Stimulated activated CD8-positive, alpha-beta memory T cell treated with anti-CD3 and anti-CD28 coated beads, Interleukin-4, amount 100 ng/mL, for 48 hours (primary cell): ENCODE data around the gene CADM1.

ENCODE experiments used
- DNase-seq: peaks from one replicate; pipeline ENCODE4 v3.0.0-alpha.2; 2020

The CADM1 gene

DNA sequence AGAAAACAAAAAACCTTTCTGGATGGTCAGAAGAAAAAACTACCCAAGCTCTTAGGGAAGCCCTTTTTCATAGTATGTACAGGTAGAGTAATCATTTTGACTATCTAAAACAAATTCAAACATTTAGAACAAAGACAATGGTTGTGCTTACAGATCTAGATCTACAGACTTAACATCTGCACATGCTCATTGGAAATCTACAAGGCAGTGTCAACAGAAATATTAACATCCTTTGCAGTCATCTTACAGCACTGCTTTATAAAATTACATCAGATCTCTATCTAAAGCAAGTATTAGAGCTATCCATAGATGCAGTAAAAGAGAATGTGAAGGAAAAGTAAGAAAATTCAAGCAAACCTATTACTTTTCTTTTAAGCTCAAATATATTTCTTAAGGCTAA, 110.3 kb downstream of the CADM1 start:
- DNase-seq: no peak

DNA sequence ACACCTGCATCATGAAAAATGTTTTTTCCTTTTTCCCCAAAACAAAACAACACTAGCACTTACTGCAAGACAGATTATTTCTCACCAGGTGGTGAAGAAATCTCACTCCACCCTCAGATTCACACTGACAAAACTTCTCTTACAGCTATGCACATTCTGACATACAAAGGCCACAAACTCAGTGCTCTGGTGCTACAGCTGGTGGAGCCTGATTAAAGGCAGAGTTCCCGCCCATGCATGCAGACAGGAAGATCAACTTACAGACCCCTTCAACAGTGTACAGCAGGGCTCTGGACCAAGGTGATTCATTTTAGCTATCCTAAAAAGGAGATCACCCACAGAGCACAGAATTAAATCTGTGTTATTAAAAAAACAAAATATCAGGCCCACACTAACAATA, 112.6 kb downstream of the CADM1 start:
- no peak for DNase-seq

DNA sequence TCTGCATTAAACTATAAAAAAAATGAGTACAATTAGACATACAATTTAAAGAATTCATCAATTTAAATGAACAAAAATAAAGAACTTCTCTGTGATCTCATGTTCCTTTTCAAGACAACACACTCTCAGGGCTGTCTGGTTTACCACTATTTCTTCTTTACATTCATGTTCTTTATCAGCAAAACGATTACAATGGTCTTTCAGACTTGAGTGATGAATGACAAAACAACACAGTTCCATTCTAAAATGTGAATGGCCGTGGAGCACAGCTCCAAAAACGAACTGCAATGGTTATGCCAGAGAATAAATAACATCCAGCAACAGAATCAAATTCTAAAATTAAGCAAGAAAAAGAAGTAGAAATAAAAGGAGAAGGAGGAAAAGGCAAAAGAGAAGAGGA, 113.1 kb downstream of the CADM1 start:
- DNase-seq: no peak

DNA sequence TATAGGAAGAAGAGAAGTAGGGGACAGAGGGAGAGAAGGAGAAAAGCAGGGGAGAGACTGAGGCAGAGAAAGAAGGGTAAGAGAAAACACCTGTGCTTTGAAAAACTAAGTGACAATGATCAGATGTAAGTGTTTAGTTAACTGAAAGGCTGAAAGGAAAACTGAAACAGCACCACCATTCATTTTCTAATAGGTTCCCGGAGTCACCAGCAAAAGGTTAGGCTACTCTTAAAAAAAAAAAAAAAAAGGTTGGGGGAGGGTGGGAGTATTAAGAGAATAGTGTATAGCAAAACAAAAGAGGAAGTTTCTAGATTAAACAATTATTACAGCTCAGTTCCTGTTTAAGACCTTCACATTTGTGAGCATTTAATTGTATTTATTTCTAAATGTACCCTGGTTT, 113.8 kb downstream of the CADM1 start:
- DNase-seq: no peak

DNA sequence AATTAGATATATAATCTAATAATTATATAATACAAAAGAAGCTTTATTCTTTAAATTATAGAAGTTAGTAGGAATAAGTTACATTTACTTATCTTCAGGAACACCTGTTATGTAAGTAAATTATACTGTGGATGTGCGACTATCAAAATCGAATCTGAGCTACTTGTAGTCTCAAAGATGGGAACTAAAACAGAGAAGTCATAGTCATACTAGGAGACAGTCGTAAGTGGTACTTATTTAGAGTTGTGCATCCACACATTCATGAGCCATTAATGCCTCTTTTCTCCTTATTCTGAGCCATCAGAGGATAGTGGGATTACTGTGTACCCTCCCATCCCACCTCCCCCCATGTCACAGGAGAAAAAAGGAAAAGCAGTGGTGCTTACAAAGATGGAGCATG, 114.4 kb downstream of the CADM1 start:
- no peak for DNase-seq

DNA sequence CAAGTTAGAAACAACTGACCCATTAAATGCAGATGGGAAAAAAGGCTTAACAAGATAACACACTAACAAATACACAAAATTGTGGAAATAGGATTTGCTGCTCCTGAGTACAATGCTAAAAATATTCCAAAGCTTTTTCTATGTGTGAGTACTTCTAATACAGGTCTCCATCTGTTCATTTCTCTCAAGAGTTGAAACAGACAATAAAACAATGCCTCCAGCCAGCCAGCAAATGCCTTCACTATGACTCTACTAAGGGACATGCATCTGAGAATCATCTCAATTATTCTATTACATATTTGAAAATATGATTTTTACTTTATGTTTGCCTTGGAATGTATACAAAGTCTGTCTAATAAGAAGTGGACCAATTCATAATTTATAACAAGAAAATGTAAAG, 119.0 kb downstream of the CADM1 start:
- no peak for DNase-seq

DNA sequence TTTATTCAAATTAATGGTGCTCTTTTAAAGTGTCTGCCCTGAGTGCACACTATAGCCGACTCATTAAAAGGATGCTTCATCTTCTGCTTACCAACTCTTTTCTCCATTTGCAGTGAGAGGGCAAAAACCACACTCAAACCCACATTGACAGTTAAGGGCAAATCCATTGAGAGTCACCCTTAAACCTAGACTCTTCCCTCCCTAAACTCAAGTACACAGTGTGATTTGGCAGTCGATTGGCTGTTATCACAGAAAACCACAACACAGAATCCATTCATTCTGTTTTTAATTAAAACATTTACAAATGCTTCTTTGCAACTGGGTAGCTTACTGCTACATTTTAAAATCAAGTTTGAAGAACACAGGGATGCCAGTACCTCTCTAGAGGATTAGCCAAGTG, 120.0 kb downstream of the CADM1 start:
- DNase-seq: no peak

DNA sequence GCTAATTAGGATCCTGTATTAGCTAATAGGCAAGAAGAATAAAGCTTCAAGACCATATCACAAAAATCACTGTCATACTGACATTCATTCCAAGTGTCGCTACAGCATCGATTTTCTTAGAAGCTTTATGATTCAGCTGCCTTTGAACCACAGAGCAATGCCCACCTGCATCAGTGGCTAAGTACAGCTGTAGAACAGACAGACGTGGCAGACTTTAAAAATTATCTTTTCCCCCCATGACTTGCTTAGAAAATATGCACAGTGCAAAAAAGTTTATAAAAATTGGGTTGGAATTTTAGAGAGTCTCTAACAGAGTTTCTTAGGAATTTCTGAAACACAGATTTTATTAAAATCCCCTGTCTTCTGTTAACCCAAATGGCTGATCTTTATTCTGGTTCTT, 120.8 kb downstream of the CADM1 start:
- DNase-seq: no peak

DNA sequence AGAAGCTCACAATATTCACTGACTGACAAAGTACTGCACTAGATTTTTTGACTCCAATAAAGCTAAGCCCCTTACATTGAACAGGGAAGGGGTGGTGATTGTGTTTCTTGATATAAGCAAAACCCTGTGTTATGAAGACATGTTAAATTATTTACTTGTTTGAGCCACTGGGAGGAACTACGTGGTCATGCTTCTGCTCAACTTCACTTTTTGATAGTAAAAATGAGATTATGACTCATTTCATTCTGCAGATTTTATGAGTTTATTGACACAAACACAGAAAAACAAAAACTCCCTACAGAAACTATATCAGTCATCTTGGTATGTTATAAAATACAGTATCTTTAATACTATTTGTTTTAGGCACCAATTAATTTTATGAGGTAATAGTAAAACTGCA, 124.7 kb downstream of the CADM1 start:
- no peak for DNase-seq

DNA sequence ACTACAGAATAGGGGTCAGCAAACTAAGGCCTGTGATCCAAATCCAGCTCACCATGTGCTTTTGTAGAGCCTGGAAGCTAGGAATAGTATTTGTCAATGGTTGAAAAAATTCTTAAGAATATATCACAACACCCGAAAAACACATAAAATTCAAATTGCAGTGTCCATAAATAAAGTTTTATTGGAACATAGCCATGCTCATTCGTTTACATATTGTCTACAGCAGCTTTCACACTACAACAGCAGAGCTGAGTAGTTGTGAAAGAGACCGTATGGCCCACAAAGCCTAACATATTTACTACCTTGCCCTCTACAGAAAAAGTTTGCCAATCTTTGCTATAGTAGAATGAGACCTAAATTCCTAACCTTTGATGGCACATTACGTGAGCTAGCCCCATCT, 125.7 kb downstream of the CADM1 start:
- no peak for DNase-seq

DNA sequence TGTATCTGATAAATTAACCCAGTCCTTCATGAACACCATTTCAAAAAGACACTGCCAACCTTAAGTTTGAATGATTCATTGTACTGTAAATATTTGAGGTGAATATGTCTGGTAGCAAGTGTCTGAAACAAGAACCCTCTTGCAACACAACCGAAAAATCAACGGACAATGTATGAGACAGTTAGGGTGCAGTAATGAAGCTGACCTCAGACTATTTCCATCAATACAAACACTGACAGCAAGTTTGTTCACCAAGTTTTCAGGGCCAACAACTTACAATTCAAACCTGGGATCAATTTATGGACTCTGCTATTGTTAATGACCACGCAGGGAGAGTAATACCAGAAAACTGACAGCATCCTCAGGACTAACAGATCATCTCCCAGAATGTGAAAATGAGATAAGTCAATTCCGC, 126.3 kb downstream of the CADM1 start:
- no peak for DNase-seq

DNA sequence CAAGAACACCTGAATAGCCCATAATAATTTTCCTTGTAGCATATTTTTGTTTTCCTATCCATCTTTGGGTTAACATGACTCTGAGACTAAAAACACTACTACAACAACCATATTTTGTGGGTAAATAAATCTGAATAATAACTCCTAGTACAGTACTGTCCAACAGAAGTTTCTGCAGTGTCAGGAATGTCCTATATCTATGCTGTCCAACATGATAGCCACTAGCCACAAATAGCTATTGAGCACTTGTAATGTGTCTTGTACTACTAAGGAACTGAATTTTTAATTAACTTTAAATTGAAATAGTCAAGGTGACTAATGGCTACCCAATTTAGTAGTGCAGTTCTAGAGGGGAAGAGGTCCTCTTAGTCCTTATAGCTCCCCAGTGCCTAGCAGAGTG, 135.6 kb downstream of the CADM1 start:
- DNase-seq: no peak

DNA sequence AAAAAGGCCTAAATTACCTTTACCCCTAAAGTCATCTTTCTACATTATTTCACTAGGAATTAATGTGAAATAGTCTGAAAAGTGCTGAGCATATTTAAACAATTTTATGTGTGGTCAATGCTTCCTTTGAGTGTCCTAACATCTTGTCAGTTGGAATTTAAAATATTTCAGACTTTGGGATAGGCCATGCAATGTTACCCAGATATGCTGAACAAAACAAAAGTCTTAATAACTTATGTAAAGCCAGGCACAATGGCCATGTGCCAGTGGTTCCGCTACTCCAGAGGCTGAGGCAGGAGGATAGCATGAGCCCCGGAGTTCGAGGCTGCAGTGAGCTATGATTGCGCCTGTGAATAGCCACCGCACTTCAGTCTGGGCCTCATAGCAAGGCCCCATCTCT, 137.4 kb downstream of the CADM1 start:
- DNase-seq: no peak

DNA sequence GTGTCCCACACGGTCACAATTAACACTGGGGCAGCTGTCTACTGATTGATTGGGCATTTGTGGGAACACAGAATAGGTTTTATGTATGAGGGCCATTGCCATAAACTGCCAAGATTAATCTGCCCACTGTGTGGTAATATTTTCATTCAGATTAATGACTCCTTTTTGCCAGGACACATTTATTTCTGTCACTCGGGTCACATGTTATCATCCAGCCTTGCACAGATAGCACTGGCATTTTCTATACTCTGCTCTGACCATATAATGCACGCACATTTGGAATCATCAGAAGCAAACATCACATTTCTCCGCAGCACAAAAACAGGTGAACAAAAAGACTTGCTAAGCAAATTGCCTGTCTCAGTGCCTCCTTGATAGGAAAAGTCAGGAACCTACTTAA, 138.3 kb downstream of the CADM1 start:
- DNase-seq: no peak

DNA sequence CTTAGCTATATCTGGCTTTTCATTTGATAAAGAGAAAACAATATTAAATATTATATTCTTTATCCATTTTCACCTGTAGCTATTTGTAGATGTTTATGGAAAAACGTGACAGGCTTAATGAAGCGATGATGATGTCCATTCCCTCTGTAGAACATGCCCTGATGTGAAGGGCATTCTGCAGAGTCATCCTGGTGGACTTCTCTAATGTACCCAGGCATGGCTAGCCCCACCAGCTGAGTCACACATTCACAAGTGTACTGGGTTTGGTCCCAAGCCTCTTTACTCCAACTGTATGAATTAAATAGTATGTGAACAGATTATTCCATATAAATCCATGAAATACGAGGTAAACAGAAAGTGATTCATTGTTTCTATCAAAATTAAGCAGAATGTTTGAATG, 139.3 kb downstream of the CADM1 start:
- DNase-seq: no peak

DNA sequence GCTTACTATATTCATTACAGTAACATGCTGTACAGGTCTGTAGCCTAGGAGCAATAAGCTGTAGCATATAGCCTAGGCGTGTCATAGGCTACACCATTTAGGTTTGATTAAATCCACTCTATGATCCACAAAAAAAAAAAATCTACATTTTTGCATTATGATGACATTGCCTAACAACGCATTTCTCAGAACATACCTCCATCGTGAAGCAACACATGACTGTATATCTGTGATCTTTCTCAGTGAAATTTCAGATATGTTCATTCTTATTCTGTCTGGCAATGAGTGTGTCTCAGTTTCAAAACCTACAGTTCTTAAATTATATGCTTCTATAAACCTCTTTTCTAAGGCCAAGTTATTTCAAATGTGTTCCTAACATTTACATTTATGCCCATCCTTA, 140.3 kb downstream of the CADM1 start:
- no peak for DNase-seq

DNA sequence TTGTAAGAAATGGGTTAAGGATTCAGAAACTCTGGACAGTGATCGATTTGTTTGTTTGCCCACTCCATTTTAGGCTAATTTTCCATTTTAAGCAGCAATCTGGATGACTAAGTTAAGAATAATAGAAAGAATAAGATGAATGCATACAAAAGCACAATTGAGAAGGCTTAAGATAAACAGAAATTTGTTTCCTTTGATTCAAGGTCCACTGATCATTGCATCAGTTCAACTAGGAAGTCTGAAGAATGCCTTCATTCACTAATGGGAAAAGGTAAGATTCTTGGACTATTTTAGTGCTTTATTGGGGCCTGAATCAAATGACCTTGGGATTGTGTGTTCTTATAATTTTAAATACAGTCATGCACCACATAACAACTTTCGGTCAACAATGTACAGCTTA, 140.8 kb downstream of the CADM1 start:
- no peak for DNase-seq

DNA sequence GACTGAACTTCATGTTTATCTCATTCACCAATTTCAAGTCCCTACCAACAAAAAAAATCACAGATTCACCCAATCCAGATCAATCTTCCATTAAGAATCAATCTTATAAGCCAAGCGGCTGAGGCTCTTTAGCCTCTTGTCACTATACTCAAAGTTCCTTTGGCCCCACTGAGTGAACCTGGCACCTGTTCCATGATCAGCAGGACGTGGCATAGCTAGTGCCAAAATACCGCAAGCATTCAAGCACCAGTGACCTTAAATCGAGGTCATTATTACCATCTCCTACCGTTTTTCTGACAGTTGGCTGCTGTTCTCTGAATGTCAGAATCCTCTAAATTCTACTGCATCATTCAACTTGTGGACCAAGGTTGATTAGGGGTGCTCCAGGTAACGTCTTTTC, 141.2 kb downstream of the CADM1 start:
- no peak for DNase-seq

DNA sequence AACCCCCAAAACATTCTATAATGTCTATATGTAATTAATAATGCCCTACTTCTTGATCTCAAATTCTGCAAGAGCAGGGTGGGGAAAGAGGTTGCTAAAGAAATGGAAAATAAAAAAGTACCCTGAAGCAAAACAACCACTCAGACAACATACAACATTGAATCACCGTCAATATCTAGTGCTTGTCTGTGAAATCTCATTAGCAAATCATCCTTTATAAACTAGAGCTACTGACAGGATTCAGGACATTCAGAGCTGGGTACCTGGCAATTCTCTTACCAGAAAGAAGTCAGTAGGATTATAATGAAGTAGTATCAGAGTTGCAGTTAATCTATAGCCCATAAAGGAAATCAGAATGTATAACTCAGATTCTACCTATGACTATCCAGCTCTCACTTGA, 143.2 kb downstream of the CADM1 start:
- DNase-seq: no peak

DNA sequence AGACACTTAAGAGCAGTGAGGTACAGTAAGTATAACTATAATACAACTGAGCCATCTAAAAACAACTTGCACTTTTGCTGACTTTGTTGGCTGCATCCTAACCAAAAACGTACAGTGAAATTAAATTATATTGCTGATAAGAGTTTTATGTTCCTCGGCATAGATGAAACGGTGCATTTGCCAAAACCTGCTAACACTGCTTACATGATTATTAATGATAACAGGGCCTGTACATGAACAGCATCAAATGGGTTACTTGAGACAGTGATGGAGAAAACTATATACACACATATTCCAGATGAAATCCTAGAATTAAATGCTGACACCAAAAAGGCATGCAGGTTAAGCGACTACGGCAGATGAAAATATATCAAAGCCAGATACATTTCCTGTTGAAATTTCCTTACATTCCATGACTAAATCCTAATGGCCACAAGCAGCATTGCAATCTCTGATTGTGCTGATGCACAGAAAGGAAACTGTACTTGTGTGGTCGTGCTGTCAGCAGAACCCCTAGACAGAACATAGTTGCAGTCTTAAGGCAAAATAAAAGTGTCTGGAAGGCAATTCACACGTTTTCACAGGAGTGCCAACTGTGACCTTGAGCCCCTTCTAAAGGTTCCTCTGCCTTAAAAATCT, 143.9 kb downstream of the CADM1 start:
- DNase-seq: no peak

DNA sequence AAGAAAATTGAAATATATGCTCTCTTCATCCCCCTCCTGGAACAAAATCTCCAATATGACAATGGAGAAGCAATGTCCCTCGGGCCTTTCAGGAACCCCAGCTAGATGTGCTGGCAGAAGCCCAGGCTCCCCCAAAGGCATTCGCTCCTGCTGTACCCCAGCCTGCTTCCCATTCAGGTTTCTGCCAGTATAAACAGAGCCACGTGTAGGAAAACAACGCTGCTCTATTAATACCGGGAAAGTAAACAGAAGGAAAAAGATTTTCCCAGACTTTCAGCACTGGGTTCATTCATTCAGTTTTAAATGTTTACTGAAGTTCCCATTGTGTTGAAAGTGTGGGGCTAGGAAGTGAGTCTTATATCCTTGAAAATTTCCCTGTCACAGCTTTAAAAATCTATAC, 147.1 kb downstream of the CADM1 start:
- no peak for DNase-seq

DNA sequence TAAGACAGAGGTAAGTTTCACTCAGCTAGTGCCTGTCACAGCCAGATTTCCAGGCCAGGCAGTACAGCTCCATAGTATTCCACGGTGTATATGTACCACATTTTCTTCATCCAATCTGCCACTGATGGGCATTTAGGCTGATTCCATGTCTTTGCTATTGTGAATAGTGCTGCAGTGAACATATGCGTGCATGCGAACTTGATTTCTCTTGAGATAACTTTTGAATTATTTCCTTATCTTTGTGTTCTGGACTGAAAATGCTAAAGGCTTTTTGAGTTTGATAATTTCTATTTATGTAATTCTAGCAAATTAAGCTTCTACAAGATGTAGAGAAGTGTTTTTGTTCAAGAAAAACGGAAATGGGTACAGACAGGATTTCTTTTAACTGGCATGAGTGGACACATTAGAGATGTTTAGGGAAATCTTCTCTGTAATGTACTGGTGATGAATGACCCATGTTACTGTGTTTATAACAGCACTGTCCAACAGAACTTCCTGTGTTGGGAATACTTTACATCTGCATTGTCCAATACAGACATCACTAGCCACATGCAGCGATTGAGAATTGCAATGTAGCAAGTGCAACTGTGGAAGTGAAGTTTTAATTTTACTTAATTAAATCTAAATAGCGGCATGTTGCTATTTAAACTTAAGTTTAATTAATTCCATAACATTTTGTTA, 151.3 kb downstream of the CADM1 start:
- no peak for DNase-seq

DNA sequence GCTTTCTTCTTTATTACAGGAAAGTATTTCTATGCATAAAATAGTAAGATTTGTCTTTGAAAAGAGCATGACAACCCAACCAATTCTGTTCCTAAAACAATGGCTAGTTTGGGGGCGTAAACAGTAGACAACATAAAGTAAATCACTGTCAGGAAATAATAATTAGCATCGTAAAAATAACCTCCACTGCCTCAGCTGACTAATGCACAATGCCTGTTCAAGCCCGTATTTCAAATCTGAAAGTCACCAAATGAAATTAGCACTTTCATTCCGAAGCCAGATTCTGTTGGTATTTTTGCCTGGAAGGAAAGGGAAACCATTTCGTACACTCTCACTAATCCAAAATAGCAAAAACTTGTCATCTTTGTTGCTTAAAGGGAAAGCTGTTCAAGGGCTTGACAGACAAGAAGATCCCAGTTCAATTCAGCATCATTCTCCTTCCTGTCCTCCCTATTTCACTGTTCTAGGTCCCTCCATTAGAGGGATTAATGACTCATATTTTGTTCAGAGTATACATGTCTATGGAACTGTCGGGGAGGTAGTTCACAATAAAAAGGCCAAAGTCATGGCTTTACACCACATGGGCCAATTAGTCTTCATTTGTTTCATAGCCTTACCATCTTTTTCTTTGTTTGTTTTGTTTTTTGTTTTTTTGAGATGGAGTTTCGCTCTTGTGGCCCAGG, 154.7 kb downstream of the CADM1 start:
- no peak for DNase-seq

DNA sequence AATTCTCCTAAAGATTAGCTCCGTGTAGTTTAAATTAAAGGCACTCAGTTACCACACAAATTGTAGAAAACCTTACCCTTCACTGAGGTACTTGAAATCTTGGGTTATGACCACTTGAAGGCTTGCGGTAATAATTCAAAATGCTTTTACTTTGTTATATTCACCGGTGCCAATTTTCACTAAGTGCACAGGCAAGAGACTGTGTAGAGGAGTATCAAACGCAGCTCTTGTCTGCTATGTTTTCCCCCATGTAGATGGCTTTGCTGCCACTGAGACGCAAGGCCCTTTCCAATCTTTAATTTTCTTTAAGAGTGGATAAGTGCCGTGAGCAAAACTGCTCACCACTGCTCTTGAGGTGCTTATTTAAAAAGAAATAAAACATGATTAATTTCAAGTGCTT, 155.8 kb downstream of the CADM1 start:
- DNase-seq: no peak

DNA sequence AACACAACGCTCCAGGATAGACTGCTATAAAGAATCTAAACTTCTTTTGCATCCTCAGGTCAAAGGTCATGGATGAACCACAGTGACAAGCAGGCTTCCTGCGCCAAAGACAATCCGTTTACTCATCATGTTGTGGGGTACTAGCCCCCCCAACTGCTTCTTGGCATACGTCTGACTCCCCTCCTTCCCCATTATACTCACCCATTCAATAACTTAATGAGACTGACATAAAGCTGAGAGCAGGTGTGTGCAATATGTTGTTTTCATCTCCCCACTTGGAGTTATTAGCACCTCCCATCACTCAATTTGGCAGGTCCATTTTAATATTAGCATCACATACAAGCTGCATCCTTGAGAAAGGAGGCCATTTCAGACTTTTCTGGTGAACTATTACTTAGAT, 157.1 kb downstream of the CADM1 start:
- DNase-seq: no peak
